ENCODE measurements around the gene TRIM41. TPM values are rescaled to one million over a fixed set of nuclear protein-coding genes. Genes with fewer than 3 reads are reported as not detected.

TRIM41 gene
- total RNA-seq, 1 experiment from 2014 or later: 26.8 TPM

- TF ChIP-seq EZH2phosphoT487 (IDR thresholded peaks at IDR 0.05; ENCODE audit: borderline replicate concordance, low read length): no peak
- no peak for TF ChIP-seq CTCF (conservative IDR thresholded peaks at IDR 0.05; ENCODE audit: low read depth, low read length)
- no peak for TF ChIP-seq EZH2 (IDR thresholded peaks at IDR 0.05; ENCODE audit: low read length, unreplicated experiment)
- ATAC-seq (peak; percentile 6), DNase-seq (no peak)
- Histone ChIP-seq H2AFZ (ENCODE audit: low read length) (no peak overlapping the region), H3F3A (ENCODE audit: low read length, unreplicated experiment) (peaks cover 20% of the 10 kb centered on the region), H3K9me2 (replicated peaks; ENCODE audit: low read length) (no peaks in the 10 kb centered on the region), H3K36me3 (ENCODE audit: low read depth, low read length) (peaks cover 51% of the 10 kb centered on the region), H4K20me1 (ENCODE audit: low read length) (peaks cover 39% of the 10 kb centered on the region), H3K27ac (ENCODE audit: low read length) (no peak overlapping the region), H3K9ac (ENCODE audit: low read length) (no peak overlapping the region), H3K4me3 (ENCODE audit: low read length) (no peak overlapping the region), H3K79me2 (ENCODE audit: low read length) (peaks cover 16% of the 10 kb centered on the region), H3K4me2 (ENCODE audit: low read length) (no peak overlapping the region), H3K4me1 (ENCODE audit: insufficient read depth, low read length) (no peaks in the 10 kb centered on the region), H3K9me3 (ENCODE audit: low read length) (no peaks in the 10 kb centered on the region), H3K27me3 (ENCODE audit: low read length) (no peaks in the 10 kb centered on the region)
- POLR2A ChIA-PET (ENCODE audit: unreplicated experiment): interaction anchor here (0.7 to 0.8 kb wide), 2 partner anchors 12 to 13 kb away, joined by 3 to 4 read pairs; partner anchors contain the start of gene TRIM41
- CTCF ChIA-PET: no interaction called here
- BruUV-seq (replicated peaks): TSS peak; percentile 14
- intact Hi-C loops (cut with micrococcal nuclease): no loop called here
These were observed 12.2 kb downstream of the TRIM41 start for GRCh38 chr5:181235323-181235688.

GRCh38 chr5:181235689-181236366 lies 12.7 kb downstream of the TRIM41 start:
- H3K27me3 ChIP-seq (ENCODE audit: low read length): no peaks in the 10 kb centered on the region
- peaks cover 54% of the 10 kb centered on the region for H3K36me3 ChIP-seq (ENCODE audit: low read depth, low read length)
- H3K79me2 ChIP-seq (ENCODE audit: low read length): peaks cover 21% of the 10 kb centered on the region
- H3K9me3 ChIP-seq (ENCODE audit: low read length): no peaks in the 10 kb centered on the region
- H3F3A ChIP-seq (ENCODE audit: low read length, unreplicated experiment): peaks cover 20% of the 10 kb centered on the region
- ChIA-PET CTCF (no interaction called here), POLR2A (ENCODE audit: unreplicated experiment) (interaction anchor here (0.7 kb wide), 1 partner anchor 14 kb away, joined by 3 read pairs; no protein-coding TSS in a partner anchor)
- intact Hi-C loops (cut with micrococcal nuclease): no loop called here
- H2AFZ ChIP-seq (ENCODE audit: low read length): no peak overlapping the region
- no peak overlapping the region for H3K4me2 ChIP-seq (ENCODE audit: low read length)
- no TSS peak for BruUV-seq (replicated peaks)
- no peak overlapping the region for H3K9ac ChIP-seq (ENCODE audit: low read length)
- H3K4me1 ChIP-seq (ENCODE audit: insufficient read depth, low read length): peaks cover under 1% of the 10 kb centered on the region; the same call in 1 of the 2 replicates
- no peak overlapping the region for H3K27ac ChIP-seq (ENCODE audit: low read length)
- no peak for TF ChIP-seq CTCF (conservative IDR thresholded peaks at IDR 0.05; ENCODE audit: low read depth, low read length)
- no peak for TF ChIP-seq EZH2phosphoT487 (IDR thresholded peaks at IDR 0.05; ENCODE audit: borderline replicate concordance, low read length)
- no peak for TF ChIP-seq EZH2 (IDR thresholded peaks at IDR 0.05; ENCODE audit: low read length, unreplicated experiment)
- ATAC-seq: peak; percentile 4; the same call in 1 of the 2 replicates
- peaks cover 44% of the 10 kb centered on the region for H4K20me1 ChIP-seq (ENCODE audit: low read length)
- H3K4me3 ChIP-seq (ENCODE audit: low read length): no peak overlapping the region
- DNase-seq: no peak
- H3K9me2 ChIP-seq (replicated peaks; ENCODE audit: low read length): no peaks in the 10 kb centered on the region

GRCh38 chr5:181236471-181236870 lies 13.4 kb downstream of the TRIM41 start:
- Histone ChIP-seq H3K4me3 (ENCODE audit: low read length) (no peak overlapping the region), H3K4me1 (ENCODE audit: insufficient read depth, low read length) (peaks cover 7% of the 10 kb centered on the region), H3K9me2 (replicated peaks; ENCODE audit: low read length) (no peaks in the 10 kb centered on the region), H3K4me2 (ENCODE audit: low read length) (no peak overlapping the region), H3K9me3 (ENCODE audit: low read length) (no peaks in the 10 kb centered on the region), H3K79me2 (ENCODE audit: low read length) (peaks cover 28% of the 10 kb centered on the region), H3K27me3 (ENCODE audit: low read length) (no peaks in the 10 kb centered on the region), H4K20me1 (ENCODE audit: low read length) (peaks cover 51% of the 10 kb centered on the region), H3K9ac (ENCODE audit: low read length) (no peak overlapping the region), H3K27ac (ENCODE audit: low read length) (no peak overlapping the region), H3F3A (ENCODE audit: low read length, unreplicated experiment) (peaks cover 20% of the 10 kb centered on the region), H2AFZ (ENCODE audit: low read length) (no peak overlapping the region), H3K36me3 (ENCODE audit: low read depth, low read length) (peaks cover 58% of the 10 kb centered on the region)
- BruUV-seq (replicated peaks): no TSS peak
- ATAC-seq (no peak), DNase-seq (no peak)
- ChIA-PET POLR2A (ENCODE audit: unreplicated experiment) (no interaction called here), CTCF (no interaction called here)
- no peak for TF ChIP-seq EZH2 (IDR thresholded peaks at IDR 0.05; ENCODE audit: low read length, unreplicated experiment)
- no peak for TF ChIP-seq EZH2phosphoT487 (IDR thresholded peaks at IDR 0.05; ENCODE audit: borderline replicate concordance, low read length)
- TF ChIP-seq CTCF (conservative IDR thresholded peaks at IDR 0.05; ENCODE audit: low read depth, low read length): no peak
- intact Hi-C loops (cut with micrococcal nuclease): no loop called here

All from PC-3 (cell line).